Gastrocnemius medialis (tissue), 4 donors: ENCODE results near the gene SLC10A4.

Experiments
- POLR2A ChIP-seq, 2 donors: fragments of 450-650 bp; IDR thresholded peaks; one replicate each; pipeline ENCODE4 v1.6.1; 2017; ENCODE audit warnings: antibody characterized with exemption in 2 of 2, mild to moderate bottlenecking in 2 of 2, moderate library complexity in 2 of 2
- TF ChIP-seq, protein P1 (sequence below), 5 experiments: fragments of 450-650 bp in 3 of 5; fragments of 200-600 bp in 2 of 5; sonication (generic) in 2 of 5; IDR thresholded peaks in 4 of 5; conservative IDR thresholded peaks in 1 of 5; 1 replicate in 4 of 5; 2 replicates in 1 of 5; pipeline ENCODE4 v1.5.1; 2016 to 2019; ENCODE audit warnings: antibody characterized with exemption in 5 of 5, mild to moderate bottlenecking in 3 of 5, moderate library complexity in 3 of 5

DNA sequence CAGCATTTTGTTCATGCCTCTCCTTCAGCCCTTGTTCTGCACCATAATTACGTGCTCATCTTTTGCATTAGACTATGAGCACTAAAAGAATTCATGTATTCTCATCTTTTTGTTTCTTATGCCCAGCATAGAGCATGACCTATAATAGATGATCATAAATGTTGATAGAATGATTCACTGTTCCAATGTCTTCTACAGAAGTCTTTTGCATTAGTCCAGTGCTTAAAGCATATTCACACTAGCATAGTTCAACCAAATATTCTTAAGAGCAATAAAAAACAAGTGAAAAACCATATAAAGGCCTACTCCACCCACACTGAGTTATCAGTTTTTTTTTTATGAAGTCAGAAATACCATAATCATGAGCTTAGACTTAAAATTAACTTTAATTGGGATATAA, 36.5 kb upstream of the SLC10A4 start:
- TF ChIP-seq POLR2A (IDR thresholded peaks at IDR 0.05), result no peak
- TF ChIP-seq, protein P1, sequence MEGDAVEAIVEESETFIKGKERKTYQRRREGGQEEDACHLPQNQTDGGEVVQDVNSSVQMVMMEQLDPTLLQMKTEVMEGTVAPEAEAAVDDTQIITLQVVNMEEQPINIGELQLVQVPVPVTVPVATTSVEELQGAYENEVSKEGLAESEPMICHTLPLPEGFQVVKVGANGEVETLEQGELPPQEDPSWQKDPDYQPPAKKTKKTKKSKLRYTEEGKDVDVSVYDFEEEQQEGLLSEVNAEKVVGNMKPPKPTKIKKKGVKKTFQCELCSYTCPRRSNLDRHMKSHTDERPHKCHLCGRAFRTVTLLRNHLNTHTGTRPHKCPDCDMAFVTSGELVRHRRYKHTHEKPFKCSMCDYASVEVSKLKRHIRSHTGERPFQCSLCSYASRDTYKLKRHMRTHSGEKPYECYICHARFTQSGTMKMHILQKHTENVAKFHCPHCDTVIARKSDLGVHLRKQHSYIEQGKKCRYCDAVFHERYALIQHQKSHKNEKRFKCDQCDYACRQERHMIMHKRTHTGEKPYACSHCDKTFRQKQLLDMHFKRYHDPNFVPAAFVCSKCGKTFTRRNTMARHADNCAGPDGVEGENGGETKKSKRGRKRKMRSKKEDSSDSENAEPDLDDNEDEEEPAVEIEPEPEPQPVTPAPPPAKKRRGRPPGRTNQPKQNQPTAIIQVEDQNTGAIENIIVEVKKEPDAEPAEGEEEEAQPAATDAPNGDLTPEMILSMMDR (IDR thresholded peaks at IDR 0.05 in 4 of 5, conservative IDR thresholded peaks at IDR 0.05 in 1 of 5), result no peak
